Tibial nerve (tissue), 4 donors: ENCODE measurements around the gene AFAP1L2. TPM values are rescaled to one million over a fixed set of nuclear protein-coding genes. Genes with fewer than 3 reads are reported as not detected.

ENCODE experiments used
- DNase-seq, 2 donors: peaks; one replicate each; pipeline ENCODE4 v3.0.0-alpha.2; 2019; ENCODE audit warnings: low spot score in 2 of 2
- H3K27ac ChIP-seq, 4 donors: fragments of 200-600 bp; sonication (generic) in 3 of 4; one replicate each; pipeline ENCODE4 v1.5.1; 2017 to 2019; ENCODE audit warnings: mild to moderate bottlenecking in 1 of 4
- H3K27me3 ChIP-seq, 2 donors: fragments of 200-600 bp; sonication (generic) in 1 of 2; one replicate each; pipeline versions ENCODE4 v1.5.1 to v1.6.0; 2017 to 2019
- H3K36me3 ChIP-seq, 3 donors: fragments of 200-600 bp; sonication (generic); one replicate each; pipeline ENCODE4 v1.5.1; 2018 to 2019
- H3K4me1 ChIP-seq, 4 donors: fragments of 200-600 bp; sonication (generic) in 3 of 4; one replicate each; pipeline ENCODE4 v1.5.1; 2017 to 2019
- H3K4me3 ChIP-seq, 4 donors: fragments of 200-600 bp; sonication (generic) in 3 of 4; one replicate each; pipeline ENCODE4 v1.5.1; 2017 to 2019; ENCODE audit warnings: mild to moderate bottlenecking in 1 of 4, moderate library complexity in 1 of 4
- H3K9me3 ChIP-seq, 4 donors: fragments of 200-600 bp; sonication (generic) in 3 of 4; one replicate each; pipeline ENCODE4 v1.5.1; 2017 to 2019
- EP300 ChIP-seq, 2 donors: sonication (generic); formaldehyde crosslinking; IDR thresholded peaks; one replicate each; pipeline ENCODE4 v1.6.1; 2017; ENCODE audit warnings: antibody characterized with exemption in 2 of 2, mild to moderate bottlenecking in 1 of 2
- POLR2A ChIP-seq, 2 donors: fragments of 450-650 bp; IDR thresholded peaks; one replicate each; pipeline ENCODE4 v1.6.1; 2017; ENCODE audit warnings: antibody characterized with exemption in 2 of 2, mild to moderate bottlenecking in 2 of 2, moderate library complexity in 2 of 2
- WGBS, 2 donors: methylation state at CpG; one replicate each; pipeline ENCODE4 v1.1.5; 2018; 5-methylcytosine and 5-hydroxymethylcytosine counted together
- total RNA-seq, 4 donors: library from RNA; depleted of rRNA; stranded (reverse); fragments of >200 nt; gene quantifications; one replicate each; pipeline ENCODE4 v1.1.0, GENCODE V29; 2016
- TF ChIP-seq, protein P1 (sequence below), 5 experiments: fragments of 200-600 bp in 3 of 5; fragments of 450-650 bp in 2 of 5; sonication (generic) in 3 of 5; IDR thresholded peaks; one replicate each; pipeline ENCODE4 v1.5.1; 2016 to 2019; ENCODE audit warnings: antibody characterized with exemption in 5 of 5, mild to moderate bottlenecking in 3 of 5, moderate library complexity in 2 of 5

AFAP1L2 gene
- total RNA-seq, 4 donors from 2014 or later = 96.3 to 176 (median 127) TPM

DNA sequence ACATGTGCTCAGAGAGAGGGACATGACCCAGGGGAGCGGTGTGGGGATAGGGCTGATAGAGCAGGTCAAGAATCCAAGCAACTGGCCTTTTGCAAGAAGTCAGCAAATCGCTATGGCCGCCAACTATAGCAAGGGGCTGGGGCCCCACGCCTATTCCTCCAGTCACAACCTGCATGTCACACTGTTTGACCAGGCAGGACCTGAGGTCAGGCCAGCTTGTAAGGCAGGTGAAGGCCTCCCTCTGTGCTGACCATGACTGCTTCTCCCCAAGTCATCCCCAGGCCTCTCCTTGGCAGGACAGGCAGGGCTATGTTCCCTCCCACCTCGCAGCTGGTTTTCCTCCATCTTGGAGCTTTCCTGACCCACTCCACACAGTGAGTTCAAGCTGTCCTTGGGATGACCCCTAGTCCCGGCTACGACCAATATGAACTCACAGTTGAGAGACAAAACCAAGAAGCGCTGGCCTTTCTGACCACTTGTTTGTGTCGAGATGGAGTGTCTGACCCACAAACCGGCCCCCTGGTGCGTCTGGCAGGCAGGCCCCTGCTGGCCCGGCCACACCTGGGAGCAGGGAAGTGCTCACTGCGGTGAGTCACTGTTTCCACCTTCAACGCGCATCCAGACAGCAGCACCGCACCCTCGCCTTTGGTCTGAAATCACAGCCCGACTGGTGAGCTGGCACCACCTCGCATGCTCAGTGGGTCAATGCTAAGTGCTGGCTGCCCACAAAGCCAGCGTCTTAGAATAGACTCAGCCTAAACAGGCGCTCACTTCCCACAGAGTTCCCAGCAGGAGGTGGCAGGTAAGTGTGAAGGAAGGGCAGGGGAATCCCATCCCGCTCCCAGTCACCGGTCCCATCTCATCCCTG lies 83.8 kb downstream of the AFAP1L2 start:
- Histone ChIP-seq H3K36me3 (peaks cover 0 to 62% (median 0%) of the 10 kb centered on the region in 3 donors), H3K4me1 (peaks cover 0 to 41% (median 2%) of the 10 kb centered on the region in 4 donors), H3K4me3 (no peak overlapping the region), H3K27ac (peak overlapping the region in 1 of 4 donors; percentile 53), H3K27me3 (no peaks in the 10 kb centered on the region), H3K9me3 (no peaks in the 10 kb centered on the region)
- DNase-seq = no peak
- WGBS, 2 donors = 67 to 74% methylated on average over 22 to 23 of the region's 23 CpGs
- TF ChIP-seq POLR2A (IDR thresholded peaks at IDR 0.05) (no peak), EP300 (IDR thresholded peaks at IDR 0.05) (no peak)
- TF ChIP-seq, protein P1, sequence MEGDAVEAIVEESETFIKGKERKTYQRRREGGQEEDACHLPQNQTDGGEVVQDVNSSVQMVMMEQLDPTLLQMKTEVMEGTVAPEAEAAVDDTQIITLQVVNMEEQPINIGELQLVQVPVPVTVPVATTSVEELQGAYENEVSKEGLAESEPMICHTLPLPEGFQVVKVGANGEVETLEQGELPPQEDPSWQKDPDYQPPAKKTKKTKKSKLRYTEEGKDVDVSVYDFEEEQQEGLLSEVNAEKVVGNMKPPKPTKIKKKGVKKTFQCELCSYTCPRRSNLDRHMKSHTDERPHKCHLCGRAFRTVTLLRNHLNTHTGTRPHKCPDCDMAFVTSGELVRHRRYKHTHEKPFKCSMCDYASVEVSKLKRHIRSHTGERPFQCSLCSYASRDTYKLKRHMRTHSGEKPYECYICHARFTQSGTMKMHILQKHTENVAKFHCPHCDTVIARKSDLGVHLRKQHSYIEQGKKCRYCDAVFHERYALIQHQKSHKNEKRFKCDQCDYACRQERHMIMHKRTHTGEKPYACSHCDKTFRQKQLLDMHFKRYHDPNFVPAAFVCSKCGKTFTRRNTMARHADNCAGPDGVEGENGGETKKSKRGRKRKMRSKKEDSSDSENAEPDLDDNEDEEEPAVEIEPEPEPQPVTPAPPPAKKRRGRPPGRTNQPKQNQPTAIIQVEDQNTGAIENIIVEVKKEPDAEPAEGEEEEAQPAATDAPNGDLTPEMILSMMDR (IDR thresholded peaks at IDR 0.05) = no peak

DNA sequence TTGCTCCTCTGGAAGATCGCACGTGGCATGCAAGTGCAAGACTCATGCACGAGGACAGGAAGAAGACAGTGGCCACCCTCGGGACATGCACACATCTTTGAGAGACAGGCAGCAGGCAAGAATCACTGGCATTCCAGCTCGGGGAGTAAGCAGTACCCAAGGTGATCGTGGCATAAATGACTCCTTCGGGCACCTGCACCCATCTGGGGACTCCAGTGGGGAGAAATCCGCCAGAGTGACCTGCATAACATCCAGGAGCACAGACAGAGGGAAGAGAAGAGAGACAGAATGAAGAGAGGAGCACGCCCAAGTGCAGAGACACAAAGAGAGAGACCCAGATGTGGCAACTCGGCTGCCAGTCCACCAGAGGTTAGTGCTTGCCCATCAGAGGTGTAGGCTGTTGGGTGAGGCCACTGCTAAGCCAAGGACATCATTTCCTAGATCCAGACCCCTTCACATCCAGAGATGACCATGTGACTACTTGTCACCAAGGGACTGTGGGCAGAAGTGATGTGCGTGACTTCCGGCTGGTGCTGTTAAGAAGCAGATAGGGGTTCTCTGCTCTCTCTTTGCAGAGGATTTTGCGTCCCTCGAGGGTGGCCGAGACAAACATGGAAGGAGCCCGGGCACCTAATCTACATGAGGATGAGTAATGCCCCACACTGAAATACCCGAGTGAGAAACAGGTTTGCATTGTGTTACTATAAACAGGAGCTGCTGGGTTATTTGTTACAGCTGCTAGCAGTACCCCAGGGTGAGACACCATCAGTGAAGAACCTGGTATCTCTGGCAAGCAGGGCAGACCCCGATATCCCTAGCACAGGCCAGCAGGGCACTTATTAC lies 84.7 kb downstream of the AFAP1L2 start:
- peaks cover 0 to 63% (median 0%) of the 10 kb centered on the region in 3 donors for H3K36me3 ChIP-seq
- no peaks in the 10 kb centered on the region for H3K27me3 ChIP-seq
- no peak for TF ChIP-seq POLR2A (IDR thresholded peaks at IDR 0.05)
- no peak for TF ChIP-seq EP300 (IDR thresholded peaks at IDR 0.05)
- TF ChIP-seq, protein P1 (IDR thresholded peaks at IDR 0.05) = no peak
- H3K27ac ChIP-seq = peak overlapping the region in 1 of 4 donors; percentile 53
- DNase-seq = no peak
- no peaks in the 10 kb centered on the region for H3K9me3 ChIP-seq
- peaks cover 0 to 32% (median under 1%) of the 10 kb centered on the region in 4 donors for H3K4me1 ChIP-seq
- H3K4me3 ChIP-seq = no peak overlapping the region
- WGBS, 2 donors = 85 to 95% methylated on average over 18 of the region's 18 CpGs

DNA sequence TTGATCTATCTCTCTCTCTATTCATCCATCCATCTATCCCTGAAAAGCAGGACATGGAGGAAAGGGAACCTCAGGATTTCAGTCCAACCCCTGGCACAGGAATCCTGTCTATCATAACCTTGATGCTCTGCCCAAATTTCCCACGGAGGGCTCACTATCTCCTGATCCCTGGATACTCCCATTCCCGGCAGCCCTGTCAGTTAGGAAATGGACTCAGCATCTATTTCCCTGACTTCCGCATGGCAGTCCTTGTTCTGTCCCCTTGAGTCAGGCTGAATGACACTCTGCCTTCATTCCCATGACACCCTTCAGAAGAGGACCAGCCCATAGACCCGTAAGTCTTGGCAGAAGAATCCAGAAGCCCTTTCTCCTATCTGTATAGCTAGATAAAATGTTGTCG lies 87.6 kb downstream of the AFAP1L2 start:
- 72 to 73% methylated on average over 5 of the region's 5 CpGs for WGBS, 2 donors
- DNase-seq = no peak
- TF ChIP-seq POLR2A (IDR thresholded peaks at IDR 0.05) (no peak), EP300 (IDR thresholded peaks at IDR 0.05) (no peak)
- TF ChIP-seq, protein P1 (IDR thresholded peaks at IDR 0.05) = no peak

DNA sequence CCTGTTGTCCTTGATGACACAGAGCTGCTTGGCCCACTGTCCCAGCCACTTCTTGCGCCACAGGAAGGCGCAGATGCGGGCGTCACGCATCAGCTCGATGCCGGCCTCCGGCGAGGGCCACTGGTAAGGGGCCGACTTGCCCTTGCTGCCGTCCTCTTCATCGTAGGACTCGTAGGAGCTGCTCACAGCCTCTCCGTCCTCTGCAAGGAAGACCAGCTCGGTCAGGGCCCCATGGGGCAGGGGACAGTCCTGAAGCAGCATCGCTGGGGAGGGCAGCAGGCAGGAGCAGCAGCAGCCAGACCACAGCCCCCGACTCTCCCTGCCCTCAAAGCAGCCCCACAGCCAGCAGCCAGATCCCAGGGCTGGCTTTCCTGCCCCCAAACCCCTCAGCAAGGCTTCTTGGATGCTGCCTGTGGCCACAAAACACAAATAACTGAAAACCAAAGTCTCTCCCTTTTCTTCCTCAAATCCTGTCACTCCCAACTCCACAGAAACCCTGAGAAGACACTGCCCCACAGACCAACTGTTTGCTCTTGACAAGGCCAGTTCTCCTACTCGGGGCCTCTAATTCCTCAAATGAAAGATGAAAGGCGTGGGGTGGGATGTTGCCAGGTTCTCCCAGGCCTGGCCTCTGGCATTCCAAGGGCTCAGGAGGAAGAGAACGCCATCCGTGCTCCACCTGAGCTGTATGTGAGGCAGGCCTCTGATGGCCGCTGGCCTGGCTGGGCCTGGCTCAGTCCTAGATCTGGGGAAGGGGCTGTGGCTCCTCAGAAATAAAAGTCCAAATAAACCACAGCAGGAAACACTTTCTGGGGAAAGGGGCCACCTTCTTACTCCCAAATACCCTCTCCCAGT lies 88.5 kb downstream of the AFAP1L2 start:
- no peak for TF ChIP-seq EP300 (IDR thresholded peaks at IDR 0.05)
- no peak for TF ChIP-seq POLR2A (IDR thresholded peaks at IDR 0.05)
- TF ChIP-seq, protein P1 (IDR thresholded peaks at IDR 0.05) = no peak
- peaks cover 0 to 70% (median 0%) of the 10 kb centered on the region in 3 donors for H3K36me3 ChIP-seq
- no peaks in the 10 kb centered on the region for H3K27me3 ChIP-seq
- H3K27ac ChIP-seq = peak overlapping the region in 1 of 4 donors; percentile 13
- DNase-seq = no peak
- no peak overlapping the region for H3K4me3 ChIP-seq
- H3K4me1 ChIP-seq = peaks cover 0 to 29% (median 0%) of the 10 kb centered on the region in 4 donors
- 89% methylated on average over 20 to 22 of the region's 22 CpGs for WGBS, 2 donors
- no peaks in the 10 kb centered on the region for H3K9me3 ChIP-seq

More for the DNA sequence above, 87.6 kb downstream of the AFAP1L2 start:
- Histone ChIP-seq H3K27ac (no peak overlapping the region), H3K9me3 (no peaks in the 10 kb centered on the region), H3K36me3 (peaks cover 0 to 68% (median 0%) of the 10 kb centered on the region in 3 donors), H3K4me3 (no peak overlapping the region), H3K27me3 (no peaks in the 10 kb centered on the region), H3K4me1 (peaks cover 0 to 21% (median 0%) of the 10 kb centered on the region in 4 donors)
